ENCODE data around the gene COX6A2. TPM values are rescaled to one million over a fixed set of nuclear protein-coding genes. Genes with fewer than 3 reads are reported as not detected.
"Not testable (repeated sequence)": the region's sequence is repeated elsewhere in the genome, so short reads cannot be mapped to it uniquely, and the experiment has no call there.

Gene COX6A2
- total RNA-seq, 1 donor from 2014 or later = not detected

GRCh38 chr16:31420037-31420436 lies 8.1 kb downstream of the COX6A2 start:
- H3K27me3 Mint-ChIP-seq (ENCODE audit: low read depth) = peaks cover 62% of the 10 kb centered on the region

DNA sequence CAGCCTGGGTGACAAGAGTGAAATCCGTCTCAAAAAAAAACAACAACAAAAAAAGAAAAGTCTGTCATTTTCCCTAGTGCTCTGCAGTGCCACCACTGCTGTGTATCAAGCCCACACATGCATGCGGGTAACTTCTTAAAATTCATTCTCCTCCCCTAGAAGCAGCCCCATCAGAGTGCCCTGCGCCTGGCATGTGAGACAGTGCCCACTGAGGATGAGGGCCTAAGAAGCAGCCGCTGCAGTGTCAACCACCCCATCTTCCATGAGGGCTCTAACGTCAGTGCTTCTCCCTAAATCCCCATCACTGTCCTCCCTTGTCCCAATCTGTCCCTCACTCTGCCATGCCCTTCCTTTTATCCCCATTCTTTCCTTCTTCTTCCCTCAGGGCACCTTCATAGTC lies 10.2 kb downstream of the COX6A2 start:
- TF ChIP-seq, protein P1, sequence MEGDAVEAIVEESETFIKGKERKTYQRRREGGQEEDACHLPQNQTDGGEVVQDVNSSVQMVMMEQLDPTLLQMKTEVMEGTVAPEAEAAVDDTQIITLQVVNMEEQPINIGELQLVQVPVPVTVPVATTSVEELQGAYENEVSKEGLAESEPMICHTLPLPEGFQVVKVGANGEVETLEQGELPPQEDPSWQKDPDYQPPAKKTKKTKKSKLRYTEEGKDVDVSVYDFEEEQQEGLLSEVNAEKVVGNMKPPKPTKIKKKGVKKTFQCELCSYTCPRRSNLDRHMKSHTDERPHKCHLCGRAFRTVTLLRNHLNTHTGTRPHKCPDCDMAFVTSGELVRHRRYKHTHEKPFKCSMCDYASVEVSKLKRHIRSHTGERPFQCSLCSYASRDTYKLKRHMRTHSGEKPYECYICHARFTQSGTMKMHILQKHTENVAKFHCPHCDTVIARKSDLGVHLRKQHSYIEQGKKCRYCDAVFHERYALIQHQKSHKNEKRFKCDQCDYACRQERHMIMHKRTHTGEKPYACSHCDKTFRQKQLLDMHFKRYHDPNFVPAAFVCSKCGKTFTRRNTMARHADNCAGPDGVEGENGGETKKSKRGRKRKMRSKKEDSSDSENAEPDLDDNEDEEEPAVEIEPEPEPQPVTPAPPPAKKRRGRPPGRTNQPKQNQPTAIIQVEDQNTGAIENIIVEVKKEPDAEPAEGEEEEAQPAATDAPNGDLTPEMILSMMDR (IDR thresholded peaks at IDR 0.05; ENCODE audit: unreplicated experiment) = no peak
- no peak overlapping the region for H3K27ac Mint-ChIP-seq
- H3K9me3 Mint-ChIP-seq = peaks cover 4% of the 10 kb centered on the region
- no peak for DNase-seq (ENCODE audit: low spot score in 2 of 2, unreplicated experiment in 2 of 2)
- H3K36me3 Mint-ChIP-seq = no peaks in the 10 kb centered on the region
- no peaks in the 10 kb centered on the region for H3K4me1 Mint-ChIP-seq
- peaks cover 55% of the 10 kb centered on the region for H3K27me3 Mint-ChIP-seq (ENCODE audit: low read depth)
- H3K4me3 Mint-ChIP-seq = no peak overlapping the region

More at GRCh38 chr16:31420037-31420436, 8.1 kb downstream of the COX6A2 start:
- Mint-ChIP-seq H3K4me1 (no peaks in the 10 kb centered on the region), H3K9me3 (peaks cover 4% of the 10 kb centered on the region), H3K27ac (no peak overlapping the region), H3K36me3 (no peaks in the 10 kb centered on the region), H3K4me3 (no peak overlapping the region)
- TF ChIP-seq, protein P1 (IDR thresholded peaks at IDR 0.05; ENCODE audit: unreplicated experiment) = no peak
- DNase-seq (ENCODE audit: low spot score in 2 of 2, unreplicated experiment in 2 of 2) = no peak

DNA sequence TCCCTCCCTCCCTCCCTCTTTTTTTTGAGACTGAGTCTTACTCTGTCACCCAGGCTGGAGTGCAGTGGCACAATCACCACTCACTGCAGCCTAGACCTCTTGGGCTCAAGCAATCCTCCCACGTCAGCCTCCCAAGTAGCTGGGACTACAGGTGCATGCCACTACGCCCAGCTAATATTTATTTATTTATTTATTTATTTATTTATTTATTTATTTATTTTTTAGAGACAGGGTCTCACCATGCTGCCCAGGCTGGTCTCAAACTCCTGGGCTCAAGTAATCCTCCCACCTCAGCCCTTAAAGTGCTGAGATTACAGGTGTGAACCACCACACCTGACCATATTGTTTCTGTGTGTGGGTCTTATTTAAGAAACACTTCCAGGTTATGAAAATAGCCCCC lies 11.1 kb downstream of the COX6A2 start:
- not testable (repeated sequence) for H3K4me1 Mint-ChIP-seq; H3K36me3 Mint-ChIP-seq; H3K9me3 Mint-ChIP-seq; H3K27ac Mint-ChIP-seq; DNase-seq (ENCODE audit: low spot score in 2 of 2, unreplicated experiment in 2 of 2); H3K4me3 Mint-ChIP-seq
- H3K27me3 Mint-ChIP-seq (ENCODE audit: low read depth) = peaks cover 50% of the 10 kb centered on the region

- no peaks in the 10 kb centered on the region for H3K36me3 Mint-ChIP-seq
- H3K4me3 Mint-ChIP-seq = no peak overlapping the region
- no peak for DNase-seq (ENCODE audit: low spot score in 2 of 2, unreplicated experiment in 2 of 2)
- no peaks in the 10 kb centered on the region for H3K4me1 Mint-ChIP-seq
- no peak overlapping the region for H3K27ac Mint-ChIP-seq
- TF ChIP-seq, protein P1 (IDR thresholded peaks at IDR 0.05; ENCODE audit: unreplicated experiment) = no peak
- peaks cover 4% of the 10 kb centered on the region for H3K9me3 Mint-ChIP-seq
- H3K27me3 Mint-ChIP-seq (ENCODE audit: low read depth) = peaks cover 44% of the 10 kb centered on the region
Measured at GRCh38 chr16:31416371-31416770, 11.8 kb downstream of the COX6A2 start.

DNA sequence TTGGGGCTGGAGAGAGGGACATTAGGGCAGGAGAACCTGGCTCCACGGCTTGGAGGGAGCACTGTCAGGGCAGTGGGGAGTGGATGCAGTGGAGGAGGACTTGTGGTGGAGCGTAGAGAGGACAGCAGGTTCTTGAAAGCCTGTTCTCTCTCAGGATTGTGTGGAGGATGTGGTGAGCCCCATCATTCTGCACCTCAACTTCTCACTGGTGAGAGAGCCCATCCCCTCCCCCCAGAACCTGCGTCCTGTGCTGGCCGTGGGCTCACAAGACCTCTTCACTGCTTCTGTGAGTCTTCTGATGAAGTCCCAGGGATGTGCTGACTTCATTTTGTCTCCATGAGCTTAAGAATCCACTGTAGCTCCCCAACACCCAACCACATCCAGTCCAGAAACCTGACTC lies 13.5 kb downstream of the COX6A2 start:
- no peak for DNase-seq (ENCODE audit: low spot score in 2 of 2, unreplicated experiment in 2 of 2)
- no peak overlapping the region for H3K27ac Mint-ChIP-seq

DNA sequence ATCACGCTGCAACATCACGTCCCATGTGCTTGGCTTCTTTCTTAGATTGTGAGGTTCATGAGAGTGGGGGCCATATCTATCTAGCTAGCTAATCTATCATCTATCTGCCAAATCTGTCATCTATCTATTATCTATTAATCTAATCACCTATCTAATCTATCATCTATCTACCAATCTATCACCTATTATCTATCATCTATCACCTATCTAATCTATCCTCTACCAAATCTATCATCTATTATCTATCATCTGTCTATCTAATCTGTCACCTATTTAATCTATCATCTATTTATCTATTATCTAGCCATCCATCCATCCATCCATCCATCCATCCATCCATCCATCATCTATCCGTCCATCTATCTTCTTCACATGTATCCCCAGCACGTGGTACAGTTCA lies 14.2 kb downstream of the COX6A2 start:
- peaks cover 4% of the 10 kb centered on the region for H3K9me3 Mint-ChIP-seq
- no peak for DNase-seq (ENCODE audit: low spot score in 2 of 2, unreplicated experiment in 2 of 2)
- H3K4me3 Mint-ChIP-seq = no peak overlapping the region
- TF ChIP-seq, protein P1 (IDR thresholded peaks at IDR 0.05; ENCODE audit: unreplicated experiment) = no peak
- no peaks in the 10 kb centered on the region for H3K36me3 Mint-ChIP-seq
- H3K4me1 Mint-ChIP-seq = no peaks in the 10 kb centered on the region
- H3K27me3 Mint-ChIP-seq (ENCODE audit: low read depth) = peaks cover 50% of the 10 kb centered on the region
- H3K27ac Mint-ChIP-seq = no peak overlapping the region

More for the DNA sequence above, 13.5 kb downstream of the COX6A2 start:
- Mint-ChIP-seq H3K4me3 (no peak overlapping the region), H3K27me3 (ENCODE audit: low read depth) (peaks cover 44% of the 10 kb centered on the region), H3K4me1 (no peaks in the 10 kb centered on the region), H3K9me3 (peaks cover 4% of the 10 kb centered on the region), H3K36me3 (no peaks in the 10 kb centered on the region)
- TF ChIP-seq, protein P1 (IDR thresholded peaks at IDR 0.05; ENCODE audit: unreplicated experiment) = no peak
